HG02884 (cell line): ENCODE data around the gene COLGALT1.
A peak's percentile ranks its signal among the peaks of the same experiment; 100 is the strongest.
"Not testable (repeated sequence)": the region's sequence is repeated elsewhere in the genome, so short reads cannot be mapped to it uniquely, and the experiment has no call there.

Source experiments
- ATAC-seq: cut with Tn5 transposase; IDR thresholded peaks from one replicate; pipeline ENCODE4 v1.9.1; 2021; ENCODE audit warnings: mild to moderate bottlenecking, moderate library complexity; ENCODE audit not compliant: unreplicated experiment

Gene COLGALT1

GRCh38 chr19:17590866-17591265 is 35.4 kb downstream of the COLGALT1 start:
- ATAC-seq = no peak

- ATAC-seq = not testable (repeated sequence)
Observed at GRCh38 chr19:17594296-17594695, 38.8 kb downstream of the COLGALT1 start.

- ATAC-seq = not testable (repeated sequence)
Observed at GRCh38 chr19:17598063-17598462, 42.6 kb downstream of the COLGALT1 start.

- ATAC-seq = no peak
Observed at GRCh38 chr19:17598953-17599352, 43.5 kb downstream of the COLGALT1 start.

GRCh38 chr19:17599780-17600179 is 44.3 kb downstream of the COLGALT1 start:
- no peak for ATAC-seq

GRCh38 chr19:17601683-17602082 is 46.2 kb downstream of the COLGALT1 start:
- ATAC-seq = no peak

GRCh38 chr19:17602217-17602616 is 46.8 kb downstream of the COLGALT1 start:
- no peak for ATAC-seq

- no peak for ATAC-seq
Observed at GRCh38 chr19:17602872-17603510, 47.5 kb downstream of the COLGALT1 start.

GRCh38 chr19:17604372-17605025 is 49.0 kb downstream of the COLGALT1 start:
- ATAC-seq = no peak

- no peak for ATAC-seq
Observed at GRCh38 chr19:17605117-17605516, 49.7 kb downstream of the COLGALT1 start.

GRCh38 chr19:17605761-17606589 is 50.5 kb downstream of the COLGALT1 start:
- peak; percentile 57 for ATAC-seq

- no peak for ATAC-seq
Observed at GRCh38 chr19:17606590-17607185, 51.2 kb downstream of the COLGALT1 start.

- ATAC-seq = no peak
Observed at GRCh38 chr19:17607936-17608335, 52.5 kb downstream of the COLGALT1 start.

- ATAC-seq = no peak
Observed at GRCh38 chr19:17610384-17610783, 54.9 kb downstream of the COLGALT1 start.

GRCh38 chr19:17611462-17612244 is 56.2 kb downstream of the COLGALT1 start:
- ATAC-seq = no peak

- ATAC-seq = no peak
Observed at GRCh38 chr19:17614476-17614875, 59.0 kb downstream of the COLGALT1 start.

- no peak for ATAC-seq
Observed at GRCh38 chr19:17615889-17616685, 60.6 kb downstream of the COLGALT1 start.

GRCh38 chr19:17616686-17616960 is 61.2 kb downstream of the COLGALT1 start:
- ATAC-seq = no peak

- no peak for ATAC-seq
Observed at GRCh38 chr19:17616961-17617806, 61.7 kb downstream of the COLGALT1 start.
